Memory B cell (primary cell): Measurements from ENCODE around the gene RTKN2.
A peak's percentile ranks its signal among the peaks of the same experiment; 100 is the strongest.
"Not testable (repeated sequence)": the region's sequence is repeated elsewhere in the genome, so short reads cannot be mapped to it uniquely, and the experiment has no call there.

Experiments used
- ATAC-seq: fragments of 150-1000 bp; cut with Tn5 transposase; 2 replicates; pipeline ENCODE4 v1.10.0; 2021; ENCODE audit warnings: low read depth, mild to moderate bottlenecking, moderate library complexity
- DNase-seq, 2 donors: peaks; one replicate each; pipeline ENCODE4 v3.0.0; 2022; ENCODE audit warnings: low spot score in 2 of 2
- H3K27ac Mint-ChIP-seq: one replicate; pipeline ENCODE4 v1.8.0; 2022; ENCODE audit warnings: mild to moderate bottlenecking, moderate library complexity, mixed read lengths
- H3K27me3 Mint-ChIP-seq: one replicate; pipeline ENCODE4 v1.8.0; 2022; ENCODE audit warnings: mixed read lengths
- H3K36me3 Mint-ChIP-seq: one replicate; pipeline ENCODE4 v1.8.0; 2022; ENCODE audit warnings: mild to moderate bottlenecking, mixed read lengths
- H3K4me1 Mint-ChIP-seq: one replicate; pipeline ENCODE4 v1.8.0; 2022; ENCODE audit warnings: mixed read lengths
- H3K4me3 Mint-ChIP-seq: one replicate; pipeline ENCODE4 v1.8.0; 2022; ENCODE audit warnings: mild to moderate bottlenecking, moderate library complexity, mixed read lengths
- H3K9me3 Mint-ChIP-seq: one replicate; pipeline ENCODE4 v1.8.0; 2022; ENCODE audit warnings: mixed read lengths

RTKN2 gene

GRCh38 chr10:62268399-62269114 is at the start of gene RTKN2:
Gene RTKN2, minus strand, starts transcription at chr10:62268844. Its CDS starts 234 bp downstream, at chr10:62268610.
- H3K4me3 Mint-ChIP-seq = peak within 1 kb of the TSS; percentile 82
- H3K36me3 Mint-ChIP-seq = no peaks in the 10 kb centered on the region
- peak; percentile 59 to 61 for DNase-seq
- peaks cover 5% of the 10 kb centered on the region for H3K4me1 Mint-ChIP-seq
- ATAC-seq = peak; percentile 89
- H3K27ac Mint-ChIP-seq = no peak within 1 kb of the TSS
- peaks cover 9% of the 10 kb centered on the region for H3K27me3 Mint-ChIP-seq
- H3K9me3 Mint-ChIP-seq = no peaks in the 10 kb centered on the region

GRCh38 chr10:62317257-62317656 is 48.6 kb upstream of the RTKN2 start:
- Mint-ChIP-seq H3K27ac (no peak overlapping the region), H3K36me3 (no peaks in the 10 kb centered on the region), H3K4me3 (no peak overlapping the region), H3K9me3 (no peaks in the 10 kb centered on the region), H3K27me3 (peaks cover 6% of the 10 kb centered on the region), H3K4me1 (no peaks in the 10 kb centered on the region)
- ATAC-seq = no peak
- no peak for DNase-seq

- no peak for ATAC-seq
- Mint-ChIP-seq H3K27me3 (peaks cover 4% of the 10 kb centered on the region), H3K4me3 (no peak overlapping the region), H3K9me3 (no peaks in the 10 kb centered on the region), H3K4me1 (peaks cover 10% of the 10 kb centered on the region), H3K36me3 (no peaks in the 10 kb centered on the region), H3K27ac (no peak overlapping the region)
- no peak for DNase-seq
Measured at GRCh38 chr10:62309254-62309653, 40.6 kb upstream of the RTKN2 start.

- Mint-ChIP-seq H3K4me3 (no peak overlapping the region), H3K27me3 (peaks cover 4% of the 10 kb centered on the region), H3K27ac (no peak overlapping the region), H3K9me3 (no peaks in the 10 kb centered on the region), H3K4me1 (peaks cover 10% of the 10 kb centered on the region), H3K36me3 (no peaks in the 10 kb centered on the region)
- DNase-seq (no peak), ATAC-seq (no peak)
Measured at GRCh38 chr10:62308101-62308500, 39.5 kb upstream of the RTKN2 start.

- ATAC-seq (no peak), DNase-seq (no peak)
- Mint-ChIP-seq H3K36me3 (no peaks in the 10 kb centered on the region), H3K27me3 (peaks cover 4% of the 10 kb centered on the region), H3K4me1 (peaks cover 10% of the 10 kb centered on the region), H3K27ac (no peak overlapping the region), H3K4me3 (no peak overlapping the region), H3K9me3 (no peaks in the 10 kb centered on the region)
Measured at GRCh38 chr10:62307635-62308034, 39.0 kb upstream of the RTKN2 start.

- DNase-seq (no peak), ATAC-seq (peak; percentile 45)
- Mint-ChIP-seq H3K27ac (no peak overlapping the region), H3K4me3 (no peak overlapping the region), H3K27me3 (peaks cover 4% of the 10 kb centered on the region), H3K4me1 (peaks cover 10% of the 10 kb centered on the region), H3K9me3 (no peaks in the 10 kb centered on the region), H3K36me3 (no peaks in the 10 kb centered on the region)
Measured at GRCh38 chr10:62306663-62307062, 38.0 kb upstream of the RTKN2 start.

GRCh38 chr10:62305813-62306212 is 37.2 kb upstream of the RTKN2 start:
- H3K36me3 Mint-ChIP-seq = no peaks in the 10 kb centered on the region
- no peak for DNase-seq
- H3K27ac Mint-ChIP-seq = no peak overlapping the region
- peaks cover 10% of the 10 kb centered on the region for H3K4me1 Mint-ChIP-seq
- H3K4me3 Mint-ChIP-seq = no peak overlapping the region
- peaks cover 4% of the 10 kb centered on the region for H3K27me3 Mint-ChIP-seq
- ATAC-seq = peak; percentile 26
- no peaks in the 10 kb centered on the region for H3K9me3 Mint-ChIP-seq

- H3K36me3 Mint-ChIP-seq = peaks cover 2% of the 10 kb centered on the region
- no peak overlapping the region for H3K27ac Mint-ChIP-seq
- H3K9me3 Mint-ChIP-seq = peaks cover 4% of the 10 kb centered on the region
- H3K4me1 Mint-ChIP-seq = peaks cover 10% of the 10 kb centered on the region
- ATAC-seq (no peak), DNase-seq (no peak)
- no peak overlapping the region for H3K4me3 Mint-ChIP-seq
- H3K27me3 Mint-ChIP-seq = peaks cover 5% of the 10 kb centered on the region
Measured at GRCh38 chr10:62303922-62304321, 35.3 kb upstream of the RTKN2 start.

GRCh38 chr10:62302760-62303159 is 34.1 kb upstream of the RTKN2 start:
- no peak overlapping the region for H3K27ac Mint-ChIP-seq
- H3K27me3 Mint-ChIP-seq = peaks cover 3% of the 10 kb centered on the region
- peaks cover 2% of the 10 kb centered on the region for H3K36me3 Mint-ChIP-seq
- DNase-seq (no peak), ATAC-seq (no peak)
- H3K4me3 Mint-ChIP-seq = no peak overlapping the region
- peaks cover 10% of the 10 kb centered on the region for H3K4me1 Mint-ChIP-seq
- peaks cover 4% of the 10 kb centered on the region for H3K9me3 Mint-ChIP-seq

GRCh38 chr10:62297857-62298256 is 29.2 kb upstream of the RTKN2 start:
- no peak for ATAC-seq
- Mint-ChIP-seq H3K36me3 (peaks cover 2% of the 10 kb centered on the region), H3K4me1 (no peaks in the 10 kb centered on the region), H3K27ac (no peak overlapping the region), H3K9me3 (peaks cover 4% of the 10 kb centered on the region), H3K27me3 (peaks cover 5% of the 10 kb centered on the region), H3K4me3 (no peak overlapping the region)
- DNase-seq = no peak

GRCh38 chr10:62284221-62284620 is 15.6 kb upstream of the RTKN2 start:
- ATAC-seq (no peak), DNase-seq (no peak)
- H3K27me3 Mint-ChIP-seq = peaks cover 1% of the 10 kb centered on the region
- no peaks in the 10 kb centered on the region for H3K36me3 Mint-ChIP-seq
- H3K27ac Mint-ChIP-seq = no peak overlapping the region
- H3K9me3 Mint-ChIP-seq = no peaks in the 10 kb centered on the region
- no peak overlapping the region for H3K4me3 Mint-ChIP-seq
- H3K4me1 Mint-ChIP-seq = no peaks in the 10 kb centered on the region

- H3K27ac Mint-ChIP-seq, DNase-seq, H3K4me3 Mint-ChIP-seq, H3K27me3 Mint-ChIP-seq, ATAC-seq, H3K4me1 Mint-ChIP-seq, H3K36me3 Mint-ChIP-seq, H3K9me3 Mint-ChIP-seq: not testable (repeated sequence)
Measured at GRCh38 chr10:62281348-62281747, 12.7 kb upstream of the RTKN2 start.

GRCh38 chr10:62280392-62280791 is 11.7 kb upstream of the RTKN2 start:
- H3K4me3 Mint-ChIP-seq, H3K36me3 Mint-ChIP-seq, H3K9me3 Mint-ChIP-seq, H3K4me1 Mint-ChIP-seq, DNase-seq, ATAC-seq, H3K27ac Mint-ChIP-seq, H3K27me3 Mint-ChIP-seq: not testable (repeated sequence)

- H3K4me1 Mint-ChIP-seq = no peaks in the 10 kb centered on the region
- no peaks in the 10 kb centered on the region for H3K27me3 Mint-ChIP-seq
- H3K27ac Mint-ChIP-seq = no peak overlapping the region
- no peaks in the 10 kb centered on the region for H3K36me3 Mint-ChIP-seq
- DNase-seq (no peak), ATAC-seq (no peak)
- H3K9me3 Mint-ChIP-seq = no peaks in the 10 kb centered on the region
- no peak overlapping the region for H3K4me3 Mint-ChIP-seq
Measured at GRCh38 chr10:62278441-62278910, 9.8 kb upstream of the RTKN2 start.

GRCh38 chr10:62277971-62278370 is 9.3 kb upstream of the RTKN2 start:
- no peaks in the 10 kb centered on the region for H3K4me1 Mint-ChIP-seq
- no peak overlapping the region for H3K4me3 Mint-ChIP-seq
- no peaks in the 10 kb centered on the region for H3K9me3 Mint-ChIP-seq
- no peaks in the 10 kb centered on the region for H3K27me3 Mint-ChIP-seq
- H3K36me3 Mint-ChIP-seq = no peaks in the 10 kb centered on the region
- no peak overlapping the region for H3K27ac Mint-ChIP-seq
- no peak for DNase-seq
- ATAC-seq = no peak
